HEK293T (cell line): Measurements from ENCODE around the gene B3GAT2.

Experiments
- ARNT ChIP-seq: fragments of 450-650 bp; IDR thresholded peaks from 2 replicates; pipeline ENCODE4 v1.6.1; 2017; ENCODE audit warnings: mild to moderate bottlenecking
- BHLHE40 ChIP-seq: fragments of 450-650 bp; IDR thresholded peaks from 2 replicates; pipeline ENCODE4 v1.6.1; 2016; ENCODE audit warnings: mild to moderate bottlenecking, moderate library complexity, borderline replicate concordance
- FOXA1 ChIP-seq: fragments of 450-650 bp; IDR thresholded peaks from 2 replicates; pipeline ENCODE4 v1.6.1; 2016; ENCODE audit warnings: mild to moderate bottlenecking
- FOXK2 ChIP-seq: fragments of 450-650 bp; IDR thresholded peaks from 2 replicates; pipeline ENCODE4 v1.6.1; 2016; ENCODE audit warnings: mild to moderate bottlenecking
- FOXM1 ChIP-seq: fragments of 450-650 bp; IDR thresholded peaks from 2 replicates; pipeline ENCODE4 v1.6.1; 2017; ENCODE audit warnings: mild to moderate bottlenecking, borderline replicate concordance

GRCh38 chr6:70872469-70872868 lies 84.4 kb downstream of the B3GAT2 start:
- TF ChIP-seq ARNT (no peak), FOXA1 (no peak), FOXK2 (no peak), FOXM1 (no peak), BHLHE40 (no peak)
